B cell (primary cell): ENCODE measurements around the gene CPNE4. TPM values are rescaled to one million over a fixed set of nuclear protein-coding genes. Genes with fewer than 3 reads are reported as not detected.

Experiments
- ATAC-seq: fragments of 200-7000 bp; cut with Tn5 transposase; one replicate; pipeline ENCODE4 v1.10.0; 2021; ENCODE audit warnings: low read depth, mild to moderate bottlenecking, moderate number of reproducible peaks, moderate library complexity
- CTCF ChIA-PET: fragments of 350-600 bp; sonication (Branson Sonifier 250); formaldehyde crosslinking; loops from one replicate; lab custom pipeline; 2021; ENCODE audit warnings: antibody characterized with exemption, inconsistent platforms; lab: Charles Lee
- POLR2A ChIA-PET: fragments of 350-600 bp; sonication (Branson Sonifier 250); formaldehyde crosslinking; loops from one replicate; lab custom pipeline; 2021; ENCODE audit warnings: antibody characterized with exemption; lab: Charles Lee
- DNase-seq: peaks from one replicate; pipeline ENCODE4 v3.0.0; 2013
- H2AFZ ChIP-seq: 2 replicates; pipeline ENCODE4 v1.6.1; 2012; ENCODE audit warnings: mild to moderate bottlenecking, low read depth, low read length; ENCODE audit not compliant: insufficient read depth, poor library complexity, severe bottlenecking
- H3K27ac ChIP-seq, 2 donors: 1 replicate in 1 of 2; 2 replicates in 1 of 2; pipeline ENCODE4 v1.5.1; 2012 to 2013; ENCODE audit warnings: low read length in 2 of 2, mild to moderate bottlenecking in 2 of 2, moderate library complexity in 1 of 2
- H3K27me3 ChIP-seq, 4 experiments: fragments of 200-600 bp in 1 of 4; sonication (generic) in 1 of 4; replicated peaks in 1 of 4; 1 replicate in 2 of 4; 2 replicates in 2 of 4; pipeline versions ENCODE4 v1.6.1 to v1.7.0; 2013 to 2016; ENCODE audit warnings: low read length in 3 of 4, mild to moderate bottlenecking in 2 of 4, mixed read lengths in 1 of 4, moderate library complexity in 1 of 4; ENCODE audit not compliant: insufficient read depth in 4 of 4, control insufficient read depth in 3 of 4; ENCODE audit errors: control extremely low read depth in 1 of 4
- H3K36me3 ChIP-seq, 2 experiments: replicated peaks in 1 of 2; 1 replicate in 1 of 2; 2 replicates in 1 of 2; pipeline versions ENCODE4 v1.6.1 to v1.7.1; 2013; ENCODE audit warnings: low read length in 1 of 2; ENCODE audit not compliant: insufficient read depth in 2 of 2, control insufficient read depth in 1 of 2; ENCODE audit errors: control extremely low read depth in 1 of 2, extremely low read depth in 1 of 2
- H3K4me1 ChIP-seq, 2 donors: fragments of 200-600 bp in 1 of 2; sonication (generic) in 1 of 2; 1 replicate in 1 of 2; 2 replicates in 1 of 2; pipeline versions ENCODE4 v1.5.1 to v1.6.1; 2013 to 2017; ENCODE audit warnings: low read length in 2 of 2; ENCODE audit not compliant: control insufficient read depth in 2 of 2, insufficient read depth in 2 of 2
- H3K4me2 ChIP-seq: replicated peaks from 2 replicates; pipeline ENCODE3; 2012; ENCODE audit warnings: mild to moderate bottlenecking, low read depth, low read length; ENCODE audit not compliant: poor library complexity, severe bottlenecking
- H3K4me3 ChIP-seq, 5 experiments: fragments of 200-600 bp in 1 of 5; sonication (generic) in 1 of 5; 1 replicate in 3 of 5; 2 replicates in 2 of 5; pipeline versions ENCODE4 v1.5.1 to v1.7.0; 2011 to 2016; ENCODE audit warnings: low read length in 4 of 5, mild to moderate bottlenecking in 4 of 5, low read depth in 2 of 5, control low read depth in 1 of 5, moderate library complexity in 1 of 5; ENCODE audit not compliant: insufficient read depth in 1 of 5; ENCODE audit errors: control extremely low read depth in 1 of 5, extremely low read depth in 1 of 5
- H3K79me2 ChIP-seq: fragments of 200-600 bp; sonication (generic); one replicate; pipeline ENCODE4 v1.6.0; 2016; ENCODE audit warnings: low read length; ENCODE audit not compliant: control insufficient read depth, insufficient read depth
- H3K9ac ChIP-seq: fragments of 200-600 bp; sonication (generic); 2 replicates; pipeline ENCODE4 v1.6.1; 2017; ENCODE audit warnings: mild to moderate bottlenecking, low read length, moderate library complexity
- H3K9me3 ChIP-seq, 3 donors: one replicate each; pipeline versions ENCODE4 v1.6.1 to v1.7.1; 2013; ENCODE audit warnings: low read length in 2 of 3; ENCODE audit not compliant: control insufficient read depth in 2 of 3, insufficient read depth in 1 of 3; ENCODE audit errors: control extremely low read depth in 1 of 3
- H4K20me1 ChIP-seq: 2 replicates; pipeline ENCODE4 v1.6.0; 2012; ENCODE audit warnings: mild to moderate bottlenecking, low read length; ENCODE audit not compliant: insufficient read depth, control insufficient read depth, poor library complexity, severe bottlenecking
- H3K27ac Mint-ChIP-seq: one replicate; pipeline ENCODE4 v1.8.0; 2021; ENCODE audit warnings: mixed read lengths
- H3K27me3 Mint-ChIP-seq: one replicate; pipeline ENCODE4 v1.8.0; 2021; ENCODE audit warnings: mixed read lengths
- H3K4me1 Mint-ChIP-seq: one replicate; pipeline ENCODE4 v1.8.0; 2021; ENCODE audit warnings: mixed read lengths
- H3K4me3 Mint-ChIP-seq: one replicate; pipeline ENCODE4 v1.8.0; 2021; ENCODE audit warnings: mixed read lengths
- H3K9me3 Mint-ChIP-seq: one replicate; pipeline ENCODE4 v1.8.0; 2022; ENCODE audit warnings: mixed read lengths; ENCODE audit not compliant: insufficient read depth
- EZH2 ChIP-seq: IDR thresholded peaks from 2 replicates; pipeline ENCODE4 v1.6.1; 2012; ENCODE audit warnings: borderline replicate concordance, low read depth, mild to moderate bottlenecking, moderate library complexity, low read length; ENCODE audit not compliant: insufficient read depth, poor library complexity, severe bottlenecking
- WGBS: methylation state at CpG from one replicate; pipeline ENCODE4 v1.1.5; 2013; ENCODE audit warnings: missing lambda C conversion rate; ENCODE audit not compliant: insufficient coverage; 5-methylcytosine and 5-hydroxymethylcytosine counted together
- intact Hi-C: fragments of 100-400 bp; cut with micrococcal nuclease; formaldehyde crosslinking; loops from one replicate; pipeline ENCODE4 v1.10.0; 2022
- polyA plus RNA-seq: library from polyadenylated mRNA; depleted of rRNA; stranded (reverse); fragments of >200 nt; gene quantifications from 2 replicates; pipeline ENCODE4 v1.2.3, GENCODE V29; 2012
- total RNA-seq, 2 donors: library from RNA; stranded (reverse); fragments of 120-200 nt in 1 of 2; gene quantifications; 1 replicate in 1 of 2; 2 replicates in 1 of 2; pipeline versions ENCODE4 v1.2.3 to v1.2.4, GENCODE V29; 2013 to 2022
- TF ChIP-seq, protein P1 (sequence below): fragments of 200-600 bp; IDR thresholded peaks from one replicate; pipeline ENCODE4 v1.8.0; 2022; ENCODE audit warnings: antibody characterized with exemption, mild to moderate bottlenecking

The CPNE4 gene
- total and polyA plus RNA-seq, 2 donors (not counting 1 experiment from before 2014, with no cell fraction given) = not detected

DNA sequence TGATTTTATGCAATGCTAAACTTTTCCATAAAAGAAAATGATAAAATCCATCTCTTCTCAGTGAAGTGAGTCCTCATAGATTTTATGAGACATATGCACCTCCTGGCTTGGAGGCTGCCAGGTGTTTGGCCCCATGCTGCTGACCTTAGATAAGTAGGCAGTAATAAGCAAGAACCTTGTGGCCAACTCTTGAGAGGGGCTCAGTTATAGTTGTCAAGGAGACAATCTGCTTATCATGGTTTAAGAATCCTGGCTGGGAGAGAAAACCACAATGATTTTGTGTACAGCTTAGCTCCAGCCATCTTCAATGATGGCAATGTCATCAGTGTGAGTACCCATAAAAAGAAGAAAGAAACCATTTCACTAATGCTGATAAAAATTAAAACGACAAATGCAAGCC, 252.1 kb downstream of the CPNE4 start:
- no peak overlapping the region for H3K4me3 ChIP-seq
- intact Hi-C loops = no loop called here
- H3K36me3 ChIP-seq = no peaks in the 10 kb centered on the region
- no CpG with 5 or more reads among the region's 1 CpG for WGBS
- no peaks in the 10 kb centered on the region for H4K20me1 ChIP-seq
- no peak overlapping the region for H2AFZ ChIP-seq
- H3K4me1 Mint-ChIP-seq = no peaks in the 10 kb centered on the region
- DNase-seq (no peak), ATAC-seq (no peak)
- TF ChIP-seq, protein P1, sequence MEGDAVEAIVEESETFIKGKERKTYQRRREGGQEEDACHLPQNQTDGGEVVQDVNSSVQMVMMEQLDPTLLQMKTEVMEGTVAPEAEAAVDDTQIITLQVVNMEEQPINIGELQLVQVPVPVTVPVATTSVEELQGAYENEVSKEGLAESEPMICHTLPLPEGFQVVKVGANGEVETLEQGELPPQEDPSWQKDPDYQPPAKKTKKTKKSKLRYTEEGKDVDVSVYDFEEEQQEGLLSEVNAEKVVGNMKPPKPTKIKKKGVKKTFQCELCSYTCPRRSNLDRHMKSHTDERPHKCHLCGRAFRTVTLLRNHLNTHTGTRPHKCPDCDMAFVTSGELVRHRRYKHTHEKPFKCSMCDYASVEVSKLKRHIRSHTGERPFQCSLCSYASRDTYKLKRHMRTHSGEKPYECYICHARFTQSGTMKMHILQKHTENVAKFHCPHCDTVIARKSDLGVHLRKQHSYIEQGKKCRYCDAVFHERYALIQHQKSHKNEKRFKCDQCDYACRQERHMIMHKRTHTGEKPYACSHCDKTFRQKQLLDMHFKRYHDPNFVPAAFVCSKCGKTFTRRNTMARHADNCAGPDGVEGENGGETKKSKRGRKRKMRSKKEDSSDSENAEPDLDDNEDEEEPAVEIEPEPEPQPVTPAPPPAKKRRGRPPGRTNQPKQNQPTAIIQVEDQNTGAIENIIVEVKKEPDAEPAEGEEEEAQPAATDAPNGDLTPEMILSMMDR = no peak
- no peak for TF ChIP-seq EZH2
- H3K9me3 Mint-ChIP-seq = no peaks in the 10 kb centered on the region
- H3K27ac ChIP-seq = no peak overlapping the region
- H3K4me1 ChIP-seq = no peaks in the 10 kb centered on the region
- H3K4me2 ChIP-seq = no peak overlapping the region
- H3K9ac ChIP-seq = no peak overlapping the region
- no peak overlapping the region for H3K4me3 Mint-ChIP-seq
- H3K27ac Mint-ChIP-seq = no peak overlapping the region
- H3K9me3 ChIP-seq = no peaks in the 10 kb centered on the region
- ChIA-PET POLR2A (no interaction called here), CTCF (interaction anchor here (2.7 kb wide), 1 partner anchor 12 kb away, joined by 13 read pairs; no protein-coding TSS in a partner anchor)
- H3K27me3 ChIP-seq = no peaks in the 10 kb centered on the region
- H3K27me3 Mint-ChIP-seq = peaks cover 5% of the 10 kb centered on the region
- H3K79me2 ChIP-seq = no peaks in the 10 kb centered on the region

DNA sequence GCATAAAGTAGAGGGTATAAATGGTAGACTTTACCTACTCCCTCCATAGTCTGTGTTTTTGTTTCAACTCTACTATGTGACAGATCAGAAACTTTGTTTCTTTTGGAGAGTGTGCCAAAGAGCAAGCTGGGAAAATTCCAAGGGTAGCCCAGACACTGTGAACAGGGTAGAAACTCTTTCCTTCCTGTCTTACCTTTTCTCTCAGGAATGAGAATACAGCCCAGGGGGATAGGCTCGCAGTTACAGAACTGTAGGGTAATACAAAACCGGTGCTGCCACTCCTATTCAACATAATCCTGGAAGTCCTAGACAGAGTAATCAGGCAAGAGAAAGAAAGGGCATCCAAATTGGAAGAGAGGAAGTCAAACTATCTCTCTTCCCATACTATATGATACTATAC, 256.3 kb downstream of the CPNE4 start:
- Histone ChIP-seq H3K27me3 (no peaks in the 10 kb centered on the region), H3K36me3 (no peaks in the 10 kb centered on the region), H3K4me2 (no peak overlapping the region), H4K20me1 (no peaks in the 10 kb centered on the region), H3K9me3 (peaks cover 0 to 2% (median 0%) of the 10 kb centered on the region in 3 donors), H3K79me2 (no peaks in the 10 kb centered on the region), H3K4me3 (no peak overlapping the region), H3K27ac (no peak overlapping the region), H3K4me1 (no peaks in the 10 kb centered on the region), H3K9ac (no peak overlapping the region), H2AFZ (no peak overlapping the region)
- H3K9me3 Mint-ChIP-seq = peaks cover 2% of the 10 kb centered on the region
- DNase-seq = no peak
- H3K4me3 Mint-ChIP-seq = no peak overlapping the region
- intact Hi-C loops = no loop called here
- no peaks in the 10 kb centered on the region for H3K4me1 Mint-ChIP-seq
- H3K27me3 Mint-ChIP-seq = peaks cover 2% of the 10 kb centered on the region
- TF ChIP-seq, protein P1 = no peak
- no peak for TF ChIP-seq EZH2
- no peak overlapping the region for H3K27ac Mint-ChIP-seq
- WGBS = no CpG with 5 or more reads among the region's 2 CpGs
- no peak for ATAC-seq
- CTCF ChIA-PET = no interaction called here
- POLR2A ChIA-PET = no interaction called here
